Measurements from ENCODE around the gene EWSR1.

DNA sequence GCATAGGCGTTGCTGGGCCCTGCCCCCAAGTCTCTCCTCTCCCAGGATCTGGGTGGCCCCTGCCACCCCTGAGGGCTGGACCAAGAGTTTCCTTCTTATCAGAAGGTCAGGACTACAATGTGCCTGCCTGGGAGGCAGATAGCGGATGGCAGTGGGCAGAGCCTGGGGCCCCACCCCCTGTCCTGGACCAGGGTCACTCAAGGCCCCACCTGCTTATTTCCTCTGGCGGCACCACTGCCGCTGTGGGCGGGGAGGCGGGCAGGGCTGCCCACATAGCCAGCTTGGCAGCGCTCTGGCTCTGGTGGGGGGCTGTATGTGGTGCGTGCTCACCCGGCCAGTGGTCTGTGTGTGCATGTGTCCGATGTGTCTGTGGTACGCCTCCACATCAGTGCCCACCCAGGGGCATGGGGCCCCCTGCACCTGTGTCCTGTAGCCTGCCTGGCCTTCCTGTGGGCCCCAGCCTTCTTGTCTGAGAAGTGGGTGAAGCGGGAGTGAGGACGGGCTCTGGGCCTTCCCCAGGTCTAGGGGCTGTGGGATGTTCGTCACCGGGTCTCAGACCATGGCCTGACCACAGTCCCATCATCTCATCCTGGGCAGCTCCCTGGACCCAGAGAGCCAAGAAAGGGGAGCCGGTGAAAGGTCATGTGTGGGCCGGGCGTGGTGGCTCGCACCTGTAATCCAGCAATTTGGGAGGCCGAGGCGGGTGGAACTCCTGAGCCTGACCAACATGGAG, 41.4 kb downstream of the EWSR1 start:
- TF ChIP-seq, protein P1, sequence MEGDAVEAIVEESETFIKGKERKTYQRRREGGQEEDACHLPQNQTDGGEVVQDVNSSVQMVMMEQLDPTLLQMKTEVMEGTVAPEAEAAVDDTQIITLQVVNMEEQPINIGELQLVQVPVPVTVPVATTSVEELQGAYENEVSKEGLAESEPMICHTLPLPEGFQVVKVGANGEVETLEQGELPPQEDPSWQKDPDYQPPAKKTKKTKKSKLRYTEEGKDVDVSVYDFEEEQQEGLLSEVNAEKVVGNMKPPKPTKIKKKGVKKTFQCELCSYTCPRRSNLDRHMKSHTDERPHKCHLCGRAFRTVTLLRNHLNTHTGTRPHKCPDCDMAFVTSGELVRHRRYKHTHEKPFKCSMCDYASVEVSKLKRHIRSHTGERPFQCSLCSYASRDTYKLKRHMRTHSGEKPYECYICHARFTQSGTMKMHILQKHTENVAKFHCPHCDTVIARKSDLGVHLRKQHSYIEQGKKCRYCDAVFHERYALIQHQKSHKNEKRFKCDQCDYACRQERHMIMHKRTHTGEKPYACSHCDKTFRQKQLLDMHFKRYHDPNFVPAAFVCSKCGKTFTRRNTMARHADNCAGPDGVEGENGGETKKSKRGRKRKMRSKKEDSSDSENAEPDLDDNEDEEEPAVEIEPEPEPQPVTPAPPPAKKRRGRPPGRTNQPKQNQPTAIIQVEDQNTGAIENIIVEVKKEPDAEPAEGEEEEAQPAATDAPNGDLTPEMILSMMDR (IDR thresholded peaks at IDR 0.05) = no peak
- TF ChIP-seq POLR2A (IDR thresholded peaks at IDR 0.05) = no peak
- TF ChIP-seq POLR2AphosphoS5 (IDR thresholded peaks at IDR 0.05) = no peak
- no peak for TF ChIP-seq EP300 (IDR thresholded peaks at IDR 0.05)
